HL-60 (cell line): ENCODE measurements around the gene ZNF417.
"Not testable (repeated sequence)": the region's sequence is repeated elsewhere in the genome, so short reads cannot be mapped to it uniquely, and the experiment has no call there.

ENCODE experiments used
- DNase-seq, 2 experiments: peaks; one replicate each; pipeline ENCODE4 v3.0.0-alpha.2; 2010 to 2020; ENCODE audit warnings: low read depth in 1 of 2, low spot score in 1 of 2
- H3K27ac ChIP-seq: fragments of 250-450 bp; sonication (Bioruptor Pico); replicated peaks from 2 replicates; pipeline ENCODE4 v1.5.1; 2020; ENCODE audit warnings: mild to moderate bottlenecking, moderate library complexity
- H3K27me3 ChIP-seq: fragments of 250-450 bp; sonication (Bioruptor Pico); 2 replicates; pipeline ENCODE4 v1.5.1; 2021; ENCODE audit warnings: mild to moderate bottlenecking, moderate library complexity; ENCODE audit not compliant: insufficient read depth, poor library complexity, severe bottlenecking
- H3K4me3 ChIP-seq: replicated peaks from 2 replicates; pipeline ENCODE4 v1.5.1; 2011; ENCODE audit warnings: mild to moderate bottlenecking, control low read depth, low read length; ENCODE audit not compliant: insufficient read depth
- CTCF ChIP-seq: IDR thresholded peaks from one replicate; pipeline ENCODE4 v1.5.1; 2011; ENCODE audit warnings: low read length, control low read depth, inconsistent platforms; ENCODE audit not compliant: insufficient read depth
- GABPA ChIP-seq: IDR thresholded peaks from 2 replicates; pipeline ENCODE4 v1.6.1; 2012; ENCODE audit warnings: low read depth
- POLR2AphosphoS5 ChIP-seq: IDR thresholded peaks from 2 replicates; pipeline ENCODE4 v1.6.1; 2012; ENCODE audit warnings: low read depth
- REST ChIP-seq: IDR thresholded peaks from 2 replicates; pipeline ENCODE4 v1.6.1; 2012; ENCODE audit warnings: low read depth; ENCODE audit not compliant: insufficient replicate concordance
- SPI1 ChIP-seq: IDR thresholded peaks from 2 replicates; pipeline ENCODE4 v1.6.1; 2012; ENCODE audit warnings: low read depth, mild to moderate bottlenecking, borderline replicate concordance

Gene ZNF417

GRCh38 chr19:57900311-57900710 lies 16.1 kb downstream of the ZNF417 start:
- Histone ChIP-seq H3K27me3 (no peaks in the 10 kb centered on the region), H3K27ac (no peak overlapping the region), H3K4me3 (no peak overlapping the region)
- TF ChIP-seq POLR2AphosphoS5 (no peak), SPI1 (no peak), GABPA (no peak), CTCF (no peak), REST (no peak)
- no peak for DNase-seq

GRCh38 chr19:57890706-57891105 lies 25.7 kb downstream of the ZNF417 start:
- not testable (repeated sequence) for DNase-seq, H3K27ac ChIP-seq, H3K27me3 ChIP-seq, H3K4me3 ChIP-seq

GRCh38 chr19:57888560-57889231 lies 27.7 kb downstream of the ZNF417 start, which contains the start of gene ZNF814:
Gene ZNF814, minus strand, starts transcription at chr19:57889037. Its CDS starts 235 bp downstream, at chr19:57888802.
- Histone ChIP-seq H3K4me3 (peak within 1 kb of the TSS; percentile 85), H3K27me3 (no peaks in the 10 kb centered on the region), H3K27ac (peak within 1 kb of the TSS; percentile 92)
- TF ChIP-seq SPI1, result no peak
- TF ChIP-seq POLR2AphosphoS5, result peak; percentile 87
- peak; percentile 69 for TF ChIP-seq REST
- TF ChIP-seq GABPA, result peak; percentile 96
- DNase-seq, result peak; percentile 82 to 94

- no peak for DNase-seq
- Histone ChIP-seq H3K4me3 (peak overlapping the region; percentile 85), H3K27ac (peak overlapping the region; percentile 92), H3K27me3 (no peaks in the 10 kb centered on the region)
- TF ChIP-seq REST, result no peak
- no peak for TF ChIP-seq GABPA
- no peak for TF ChIP-seq CTCF
- no peak for TF ChIP-seq SPI1
- TF ChIP-seq POLR2AphosphoS5, result no peak
Observed at GRCh38 chr19:57888107-57888559, 28.3 kb downstream of the ZNF417 start.
